Muscle layer of duodenum (tissue), 2 donors: ENCODE results near the gene RNF157.

Experiments used
- H3K27ac ChIP-seq: one replicate; pipeline ENCODE4 v1.7.0; 2013; ENCODE audit warnings: mild to moderate bottlenecking, low read length
- H3K27me3 ChIP-seq: one replicate; pipeline ENCODE4 v1.7.0; 2013; ENCODE audit warnings: low read depth, mild to moderate bottlenecking, control low read depth, low read length
- H3K36me3 ChIP-seq, 2 donors: one replicate each; pipeline ENCODE4 v1.7.0; 2013; ENCODE audit warnings: low read length in 2 of 2, control low read depth in 1 of 2, mild to moderate bottlenecking in 1 of 2; ENCODE audit not compliant: insufficient read depth in 2 of 2, control insufficient read depth in 1 of 2
- H3K4me1 ChIP-seq, 2 donors: one replicate each; pipeline ENCODE4 v1.7.0; 2013; ENCODE audit warnings: low read length in 2 of 2, mild to moderate bottlenecking in 2 of 2, control low read depth in 1 of 2, moderate library complexity in 1 of 2; ENCODE audit not compliant: insufficient read depth in 2 of 2, control insufficient read depth in 1 of 2
- H3K4me3 ChIP-seq, 2 donors: one replicate each; pipeline ENCODE4 v1.7.0; 2013; ENCODE audit warnings: low read length in 2 of 2, low read depth in 1 of 2, mild to moderate bottlenecking in 1 of 2
- H3K9me3 ChIP-seq, 2 donors: one replicate each; pipeline ENCODE4 v1.7.0; 2013; ENCODE audit warnings: low read length in 2 of 2, control low read depth in 1 of 2, mild to moderate bottlenecking in 1 of 2; ENCODE audit not compliant: control insufficient read depth in 1 of 2
- donor health status: healthy.

RNF157 gene

GRCh38 chr17:76240461-76241203, at the start of gene RNF157:
Gene RNF157 (minus strand): TSS chr17:76240493. CDS start chr17:76240240, 253 bp downstream.
- Histone ChIP-seq H3K36me3 (no peaks in the 10 kb centered on the region), H3K27ac (peak within 1 kb of the TSS; percentile 58), H3K9me3 (no peaks in the 10 kb centered on the region), H3K4me3 (peak within 1 kb of the TSS; percentile 70 to 73), H3K4me1 (peaks cover 4 to 9% of the 10 kb centered on the region in 2 donors), H3K27me3 (peaks cover 3% of the 10 kb centered on the region)

GRCh38 chr17:76281573-76282371, 41.5 kb upstream of the RNF157 start:
- no peak overlapping the region for H3K27ac ChIP-seq

GRCh38 chr17:76280650-76281049, 40.4 kb upstream of the RNF157 start:
- Histone ChIP-seq H3K4me3 (no peak overlapping the region), H3K27ac (no peak overlapping the region), H3K4me1 (peaks cover 0 to 6% of the 10 kb centered on the region in 2 donors), H3K9me3 (no peaks in the 10 kb centered on the region), H3K36me3 (no peaks in the 10 kb centered on the region), H3K27me3 (no peaks in the 10 kb centered on the region)

More at GRCh38 chr17:76281573-76282371, 41.5 kb upstream of the RNF157 start:
- Histone ChIP-seq H3K27me3 (no peaks in the 10 kb centered on the region), H3K36me3 (no peaks in the 10 kb centered on the region), H3K4me1 (peaks cover 0 to 6% of the 10 kb centered on the region in 2 donors), H3K9me3 (no peaks in the 10 kb centered on the region), H3K4me3 (no peak overlapping the region)

GRCh38 chr17:76279742-76280287, 39.5 kb upstream of the RNF157 start:
- Histone ChIP-seq H3K9me3 (no peaks in the 10 kb centered on the region), H3K27ac (no peak overlapping the region), H3K4me1 (peaks cover 0 to 6% of the 10 kb centered on the region in 2 donors), H3K27me3 (no peaks in the 10 kb centered on the region), H3K4me3 (no peak overlapping the region), H3K36me3 (no peaks in the 10 kb centered on the region)

GRCh38 chr17:76278952-76279741, 38.9 kb upstream of the RNF157 start:
- Histone ChIP-seq H3K36me3 (no peaks in the 10 kb centered on the region), H3K27ac (no peak overlapping the region), H3K9me3 (no peaks in the 10 kb centered on the region), H3K27me3 (no peaks in the 10 kb centered on the region), H3K4me1 (peaks cover 0 to 7% of the 10 kb centered on the region in 2 donors), H3K4me3 (no peak overlapping the region)

- H3K9me3 ChIP-seq, result no peaks in the 10 kb centered on the region
- no peaks in the 10 kb centered on the region for H3K27me3 ChIP-seq
- no peaks in the 10 kb centered on the region for H3K36me3 ChIP-seq
- H3K27ac ChIP-seq, result no peak overlapping the region
- H3K4me1 ChIP-seq, result peaks cover 0 to 10% of the 10 kb centered on the region in 2 donors
- no peak overlapping the region for H3K4me3 ChIP-seq
Measured at GRCh38 chr17:76278268-76278908, 38.1 kb upstream of the RNF157 start.

- no peaks in the 10 kb centered on the region for H3K9me3 ChIP-seq
- no peak overlapping the region for H3K27ac ChIP-seq
- no peak overlapping the region for H3K4me3 ChIP-seq
- no peaks in the 10 kb centered on the region for H3K27me3 ChIP-seq
- H3K4me1 ChIP-seq, result peaks cover 0 to 15% of the 10 kb centered on the region in 2 donors
- H3K36me3 ChIP-seq, result no peaks in the 10 kb centered on the region
Measured at GRCh38 chr17:76277300-76278267, 37.3 kb upstream of the RNF157 start.

GRCh38 chr17:76276461-76277299, 36.4 kb upstream of the RNF157 start:
- no peak overlapping the region for H3K27ac ChIP-seq
- peaks cover 0 to 23% of the 10 kb centered on the region in 2 donors for H3K4me1 ChIP-seq
- H3K9me3 ChIP-seq, result no peaks in the 10 kb centered on the region

GRCh38 chr17:76276069-76276431, 35.8 kb upstream of the RNF157 start:
- no peaks in the 10 kb centered on the region for H3K36me3 ChIP-seq
- no peaks in the 10 kb centered on the region for H3K27me3 ChIP-seq
- H3K4me1 ChIP-seq, result peaks cover 0 to 29% of the 10 kb centered on the region in 2 donors
- H3K4me3 ChIP-seq, result no peak overlapping the region
- H3K9me3 ChIP-seq, result no peaks in the 10 kb centered on the region
- no peak overlapping the region for H3K27ac ChIP-seq

More at GRCh38 chr17:76276461-76277299, 36.4 kb upstream of the RNF157 start:
- no peak overlapping the region for H3K4me3 ChIP-seq
- no peaks in the 10 kb centered on the region for H3K27me3 ChIP-seq
- H3K36me3 ChIP-seq, result no peaks in the 10 kb centered on the region
